Measurements from ENCODE around the gene FBXO36. TPM values are rescaled to one million over a fixed set of nuclear protein-coding genes. Genes with fewer than 3 reads are reported as not detected.

The FBXO36 gene
- total RNA-seq, 2 experiments from 2014 or later = 1.1 to 1.8 TPM

- ATAC-seq (ENCODE audit: low read depth) (no peak), DNase-seq (no peak)
- POLR2A ChIA-PET = interaction anchor here (0.6 to 0.8 kb wide), 2 partner anchors 27 to 31 kb away, joined by 3 read pairs; no protein-coding TSS in a partner anchor
- Mint-ChIP-seq H3K4me3 (no peak overlapping the region), H3K9me3 (peaks cover 2% of the 10 kb centered on the region), H3K36me3 (no peaks in the 10 kb centered on the region), H3K27ac (no peak overlapping the region), H3K27me3 (no peaks in the 10 kb centered on the region), H3K4me1 (no peaks in the 10 kb centered on the region)
Measured at GRCh38 chr2:230053753-230054478, 131.6 kb downstream of the FBXO36 start.

DNA sequence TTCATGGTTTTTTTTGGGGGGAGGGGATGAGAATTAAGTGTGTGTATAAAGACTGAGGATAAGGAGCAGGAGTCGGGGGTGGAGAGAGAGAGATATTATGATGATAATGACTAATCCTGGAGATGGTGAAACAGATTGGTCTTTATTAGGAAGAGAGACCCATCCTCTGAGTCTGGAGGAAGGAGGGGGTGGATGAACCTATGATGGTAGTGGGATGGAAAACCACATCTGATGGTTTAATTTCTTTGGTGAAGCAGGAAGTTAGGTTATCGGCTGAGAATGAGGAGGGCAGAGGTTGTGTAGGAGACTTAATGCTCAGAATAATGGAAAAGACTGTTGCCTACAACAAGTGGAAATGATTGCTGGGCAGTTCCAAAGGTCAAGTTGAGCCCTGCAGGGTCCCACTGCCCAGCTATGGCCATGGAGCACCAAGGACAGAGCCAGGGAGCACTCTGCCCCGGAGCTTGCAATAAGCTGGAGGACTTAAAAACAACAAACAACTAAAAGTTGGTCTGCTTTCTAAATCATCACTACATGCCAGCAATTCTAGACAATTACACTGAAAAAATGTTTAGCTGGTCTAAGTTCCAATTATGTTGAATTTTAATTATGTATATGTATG, 138.5 kb downstream of the FBXO36 start:
- peaks cover 2% of the 10 kb centered on the region for H3K27me3 Mint-ChIP-seq
- POLR2A ChIA-PET = no interaction called here
- H3K36me3 Mint-ChIP-seq = peaks cover 8% of the 10 kb centered on the region
- no peak overlapping the region for H3K27ac Mint-ChIP-seq
- ATAC-seq (ENCODE audit: low read depth) (no peak), DNase-seq (no peak)
- peak overlapping the region; percentile 3 for H3K4me3 Mint-ChIP-seq
- peaks cover 9% of the 10 kb centered on the region for H3K4me1 Mint-ChIP-seq
- peaks cover 14% of the 10 kb centered on the region for H3K9me3 Mint-ChIP-seq

Other genes starting within 250 kb of the FBXO36 start
- not detected for gene DNER, start 207.9 kb upstream of the FBXO36 start, total RNA-seq
- gene TRIP12, start 494 bp upstream of the FBXO36 start, total RNA-seq = 100 to 1,000 TPM; 215 to 220 TPM
- gene SLC16A14, start 146.4 kb downstream of the FBXO36 start, total RNA-seq = under 1 TPM; 0.65 to 0.72 TPM

Measured in activated naive CD8-positive, alpha-beta T cell treated with anti-CD3 and anti-CD28 coated beads, Interleukin-2, amount 10 ng/mL, durations not matched to agents 7 days and 5 days (primary cell).